ENCODE results near the gene PRKG1.

GRCh38 chr10:51521605-51522004, 447.3 kb downstream of the PRKG1 start:
- TF ChIP-seq CTCF (IDR thresholded peaks at IDR 0.05; ENCODE audit: insufficient read depth, low read length) = no peak
- no peak for TF ChIP-seq POLR2AphosphoS5 (IDR thresholded peaks at IDR 0.05; ENCODE audit: low read depth)
- TF ChIP-seq REST (IDR thresholded peaks at IDR 0.05; ENCODE audit: insufficient replicate concordance, low read depth) = no peak

Measured in HL-60 (cell line).